ENCODE results near the gene MAP2K7.
A peak's percentile ranks its signal among the peaks of the same experiment; 100 is the strongest.

Gene MAP2K7

DNA sequence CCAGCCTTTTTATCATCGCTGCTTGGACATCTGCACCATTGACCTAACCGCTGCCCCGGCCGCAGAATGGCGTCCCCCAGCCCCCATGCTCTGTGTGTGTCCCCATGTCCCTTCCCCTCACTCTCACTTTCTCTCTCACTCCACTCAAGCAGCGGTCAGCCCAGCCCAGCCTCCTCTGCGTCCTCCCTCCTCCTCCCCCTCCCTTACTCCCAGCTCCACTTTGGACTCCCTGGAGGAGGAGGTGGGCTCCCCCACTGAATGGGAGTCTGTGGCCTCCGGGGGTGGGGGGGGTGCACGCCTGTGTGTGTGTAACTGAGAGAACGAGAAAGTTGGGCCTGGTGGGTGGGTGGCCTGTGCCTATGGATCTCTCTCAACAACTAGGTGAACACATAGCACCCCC, 2.2 kb downstream of the MAP2K7 start:
- peaks cover 20 to 40% (median 38%) of the 10 kb centered on the region in 3 donors for H3K36me3 ChIP-seq
- DNase-seq, result no peak
- peaks cover 0 to 49% (median 35%) of the 10 kb centered on the region in 4 donors for H3K4me1 ChIP-seq
- H3K27me3 ChIP-seq, result peaks cover 0 to 4% of the 10 kb centered on the region in 2 donors
- no peak for TF ChIP-seq CTCF (IDR thresholded peaks at IDR 0.05)
- no peaks in the 10 kb centered on the region for H3K9me3 ChIP-seq
- intact Hi-C loops (cut with DNase I; ENCODE audit: low total_unique reads), result no loop called here
- H3K27ac ChIP-seq, result no peak overlapping the region
- H3K4me3 ChIP-seq, result no peak overlapping the region

DNA sequence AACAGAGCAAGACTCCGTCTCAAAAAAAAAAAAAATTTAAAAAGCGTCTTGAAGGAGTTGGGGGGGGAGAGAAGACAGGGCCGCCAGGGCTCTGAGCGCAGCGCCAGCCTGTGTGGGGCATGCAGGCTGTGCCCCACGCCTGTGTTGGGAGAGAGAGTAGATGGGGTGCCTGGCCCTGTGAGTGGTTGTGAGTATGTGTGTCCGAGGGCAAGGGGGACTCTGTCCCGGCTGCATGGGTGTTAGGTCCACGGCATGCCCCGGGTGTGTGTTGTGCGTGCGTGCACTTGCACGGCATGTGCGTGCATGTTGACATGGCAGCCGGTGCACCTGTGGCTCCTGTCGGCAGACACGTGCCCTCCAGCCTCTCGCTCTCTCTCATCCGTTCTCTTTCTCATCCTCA, 3.4 kb downstream of the MAP2K7 start:
- TF ChIP-seq CTCF (IDR thresholded peaks at IDR 0.05), result no peak
- Histone ChIP-seq H3K27me3 (peaks cover 0 to 8% of the 10 kb centered on the region in 2 donors), H3K9me3 (no peaks in the 10 kb centered on the region), H3K36me3 (peaks cover 33 to 52% (median 51%) of the 10 kb centered on the region in 3 donors), H3K4me3 (no peak overlapping the region), H3K27ac (no peak overlapping the region), H3K4me1 (peaks cover 0 to 47% (median 35%) of the 10 kb centered on the region in 4 donors)
- intact Hi-C loops (cut with DNase I; ENCODE audit: low total_unique reads), result no loop called here
- no peak for DNase-seq

GRCh38 chr19:7907544-7907943, 3.9 kb downstream of the MAP2K7 start:
- peaks cover 0 to 43% (median 33%) of the 10 kb centered on the region in 4 donors for H3K4me1 ChIP-seq
- peaks cover 0 to 12% of the 10 kb centered on the region in 2 donors for H3K27me3 ChIP-seq
- no peaks in the 10 kb centered on the region for H3K9me3 ChIP-seq
- no peak overlapping the region for H3K27ac ChIP-seq
- TF ChIP-seq CTCF (IDR thresholded peaks at IDR 0.05), result no peak
- DNase-seq, result no peak
- intact Hi-C loops (cut with DNase I; ENCODE audit: low total_unique reads), result no loop called here
- peaks cover 37 to 57% (median 55%) of the 10 kb centered on the region in 3 donors for H3K36me3 ChIP-seq
- no peak overlapping the region for H3K4me3 ChIP-seq

- Histone ChIP-seq H3K36me3 (peaks cover 41 to 63% (median 61%) of the 10 kb centered on the region in 3 donors), H3K27ac (no peak overlapping the region), H3K4me3 (no peak overlapping the region), H3K27me3 (peaks cover 0 to 18% of the 10 kb centered on the region in 2 donors), H3K4me1 (peaks cover 0 to 36% (median 27%) of the 10 kb centered on the region in 4 donors), H3K9me3 (no peaks in the 10 kb centered on the region)
- DNase-seq, result no peak
- intact Hi-C loops (cut with DNase I; ENCODE audit: low total_unique reads), result no loop called here
- no peak for TF ChIP-seq CTCF (IDR thresholded peaks at IDR 0.05)
Measured at GRCh38 chr19:7908078-7908699, 4.5 kb downstream of the MAP2K7 start.

DNA sequence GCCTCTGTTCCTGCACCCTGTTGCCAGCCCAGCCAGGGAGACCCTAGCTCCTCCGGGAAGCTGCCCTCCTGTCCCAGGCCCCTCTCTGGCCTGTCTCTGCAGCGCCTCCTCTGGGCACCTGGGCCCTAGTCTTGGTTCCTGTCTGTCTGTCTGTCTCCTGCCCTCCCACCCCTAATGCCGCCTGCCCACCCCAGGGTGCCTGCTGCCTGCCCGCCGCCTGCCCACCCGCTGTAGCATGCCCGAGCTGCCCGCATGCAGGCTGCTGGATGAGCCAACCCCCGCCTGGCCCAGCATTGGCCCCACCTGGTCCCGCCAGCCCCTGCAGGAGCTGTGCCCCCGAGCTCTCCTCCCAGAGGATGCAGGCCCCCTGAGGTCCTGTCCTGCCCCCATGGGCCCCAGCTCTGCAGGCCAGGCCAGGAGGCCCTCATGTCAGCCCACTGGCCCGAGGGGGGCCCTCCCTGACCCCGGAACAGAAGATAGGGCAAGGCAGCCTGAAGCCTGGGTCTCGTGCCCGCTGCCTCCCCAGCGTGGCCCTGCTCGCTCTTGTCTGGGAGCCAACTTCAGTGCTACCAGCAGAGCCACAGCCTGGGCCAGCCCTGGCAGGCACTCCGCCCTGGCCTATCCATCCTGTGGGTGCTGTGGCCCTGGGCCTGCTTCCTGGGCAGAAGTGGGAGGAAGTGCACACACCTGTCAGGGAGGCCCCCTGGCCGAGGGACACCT, 5.2 kb downstream of the MAP2K7 start:
- H3K9me3 ChIP-seq, result no peaks in the 10 kb centered on the region
- DNase-seq, result peak in 1 of 2 donors; percentile 61
- intact Hi-C loops (cut with DNase I; ENCODE audit: low total_unique reads), result no loop called here
- TF ChIP-seq CTCF (IDR thresholded peaks at IDR 0.05), result no peak
- peaks cover 41 to 68% (median 62%) of the 10 kb centered on the region in 3 donors for H3K36me3 ChIP-seq
- H3K27me3 ChIP-seq, result peaks cover 0 to 18% of the 10 kb centered on the region in 2 donors
- peaks cover 0 to 36% (median 27%) of the 10 kb centered on the region in 4 donors for H3K4me1 ChIP-seq
- no peak overlapping the region for H3K27ac ChIP-seq
- no peak overlapping the region for H3K4me3 ChIP-seq

Data from tibial artery (tissue), 4 donors.